B cell (primary cell): ENCODE data around the gene LRP2BP. TPM values are rescaled to one million over a fixed set of nuclear protein-coding genes. Genes with fewer than 3 reads are reported as not detected.
"Not testable (repeated sequence)": the region's sequence is repeated elsewhere in the genome, so short reads cannot be mapped to it uniquely, and the experiment has no call there.

ENCODE experiments used
- ATAC-seq: fragments of 200-7000 bp; cut with Tn5 transposase; one replicate; pipeline ENCODE4 v1.10.0; 2021; ENCODE audit warnings: low read depth, mild to moderate bottlenecking, moderate number of reproducible peaks, moderate library complexity
- CTCF ChIA-PET: fragments of 350-600 bp; sonication (Branson Sonifier 250); formaldehyde crosslinking; loops from one replicate; lab custom pipeline; 2021; ENCODE audit warnings: antibody characterized with exemption, inconsistent platforms; lab: Charles Lee
- POLR2A ChIA-PET: fragments of 350-600 bp; sonication (Branson Sonifier 250); formaldehyde crosslinking; loops from one replicate; lab custom pipeline; 2021; ENCODE audit warnings: antibody characterized with exemption; lab: Charles Lee
- DNase-seq: peaks from one replicate; pipeline ENCODE4 v3.0.0; 2013
- H2AFZ ChIP-seq: 2 replicates; pipeline ENCODE4 v1.6.1; 2012; ENCODE audit warnings: mild to moderate bottlenecking, low read depth, low read length; ENCODE audit not compliant: insufficient read depth, poor library complexity, severe bottlenecking
- H3K27ac ChIP-seq, 2 donors: 1 replicate in 1 of 2; 2 replicates in 1 of 2; pipeline ENCODE4 v1.5.1; 2012 to 2013; ENCODE audit warnings: low read length in 2 of 2, mild to moderate bottlenecking in 2 of 2, moderate library complexity in 1 of 2
- H3K27me3 ChIP-seq, 4 experiments: fragments of 200-600 bp in 1 of 4; sonication (generic) in 1 of 4; replicated peaks in 1 of 4; 1 replicate in 2 of 4; 2 replicates in 2 of 4; pipeline versions ENCODE4 v1.6.1 to v1.7.0; 2013 to 2016; ENCODE audit warnings: low read length in 3 of 4, mild to moderate bottlenecking in 2 of 4, mixed read lengths in 1 of 4, moderate library complexity in 1 of 4; ENCODE audit not compliant: insufficient read depth in 4 of 4, control insufficient read depth in 3 of 4; ENCODE audit errors: control extremely low read depth in 1 of 4
- H3K36me3 ChIP-seq, 2 experiments: replicated peaks in 1 of 2; 1 replicate in 1 of 2; 2 replicates in 1 of 2; pipeline versions ENCODE4 v1.6.1 to v1.7.1; 2013; ENCODE audit warnings: low read length in 1 of 2; ENCODE audit not compliant: insufficient read depth in 2 of 2, control insufficient read depth in 1 of 2; ENCODE audit errors: control extremely low read depth in 1 of 2, extremely low read depth in 1 of 2
- H3K4me1 ChIP-seq, 2 donors: fragments of 200-600 bp in 1 of 2; sonication (generic) in 1 of 2; 1 replicate in 1 of 2; 2 replicates in 1 of 2; pipeline versions ENCODE4 v1.5.1 to v1.6.1; 2013 to 2017; ENCODE audit warnings: low read length in 2 of 2; ENCODE audit not compliant: control insufficient read depth in 2 of 2, insufficient read depth in 2 of 2
- H3K4me2 ChIP-seq: replicated peaks from 2 replicates; pipeline ENCODE3; 2012; ENCODE audit warnings: mild to moderate bottlenecking, low read depth, low read length; ENCODE audit not compliant: poor library complexity, severe bottlenecking
- H3K4me3 ChIP-seq, 5 experiments: fragments of 200-600 bp in 1 of 5; sonication (generic) in 1 of 5; 1 replicate in 3 of 5; 2 replicates in 2 of 5; pipeline versions ENCODE4 v1.5.1 to v1.7.0; 2011 to 2016; ENCODE audit warnings: low read length in 4 of 5, mild to moderate bottlenecking in 4 of 5, low read depth in 2 of 5, control low read depth in 1 of 5, moderate library complexity in 1 of 5; ENCODE audit not compliant: insufficient read depth in 1 of 5; ENCODE audit errors: control extremely low read depth in 1 of 5, extremely low read depth in 1 of 5
- H3K79me2 ChIP-seq: fragments of 200-600 bp; sonication (generic); one replicate; pipeline ENCODE4 v1.6.0; 2016; ENCODE audit warnings: low read length; ENCODE audit not compliant: control insufficient read depth, insufficient read depth
- H3K9ac ChIP-seq: fragments of 200-600 bp; sonication (generic); 2 replicates; pipeline ENCODE4 v1.6.1; 2017; ENCODE audit warnings: mild to moderate bottlenecking, low read length, moderate library complexity
- H3K9me3 ChIP-seq, 3 donors: one replicate each; pipeline versions ENCODE4 v1.6.1 to v1.7.1; 2013; ENCODE audit warnings: low read length in 2 of 3; ENCODE audit not compliant: control insufficient read depth in 2 of 3, insufficient read depth in 1 of 3; ENCODE audit errors: control extremely low read depth in 1 of 3
- H4K20me1 ChIP-seq: 2 replicates; pipeline ENCODE4 v1.6.0; 2012; ENCODE audit warnings: mild to moderate bottlenecking, low read length; ENCODE audit not compliant: insufficient read depth, control insufficient read depth, poor library complexity, severe bottlenecking
- H3K27ac Mint-ChIP-seq: one replicate; pipeline ENCODE4 v1.8.0; 2021; ENCODE audit warnings: mixed read lengths
- H3K27me3 Mint-ChIP-seq: one replicate; pipeline ENCODE4 v1.8.0; 2021; ENCODE audit warnings: mixed read lengths
- H3K4me1 Mint-ChIP-seq: one replicate; pipeline ENCODE4 v1.8.0; 2021; ENCODE audit warnings: mixed read lengths
- H3K4me3 Mint-ChIP-seq: one replicate; pipeline ENCODE4 v1.8.0; 2021; ENCODE audit warnings: mixed read lengths
- H3K9me3 Mint-ChIP-seq: one replicate; pipeline ENCODE4 v1.8.0; 2022; ENCODE audit warnings: mixed read lengths; ENCODE audit not compliant: insufficient read depth
- CTCF ChIP-seq: fragments of 200-600 bp; IDR thresholded peaks from one replicate; pipeline ENCODE4 v1.8.0; 2022; ENCODE audit warnings: antibody characterized with exemption, mild to moderate bottlenecking
- EZH2 ChIP-seq: IDR thresholded peaks from 2 replicates; pipeline ENCODE4 v1.6.1; 2012; ENCODE audit warnings: borderline replicate concordance, low read depth, mild to moderate bottlenecking, moderate library complexity, low read length; ENCODE audit not compliant: insufficient read depth, poor library complexity, severe bottlenecking
- WGBS: methylation state at CpG from one replicate; pipeline ENCODE4 v1.1.5; 2013; ENCODE audit warnings: missing lambda C conversion rate; ENCODE audit not compliant: insufficient coverage; 5-methylcytosine and 5-hydroxymethylcytosine counted together
- intact Hi-C: fragments of 100-400 bp; cut with micrococcal nuclease; formaldehyde crosslinking; loops from one replicate; pipeline ENCODE4 v1.10.0; 2022
- polyA plus RNA-seq: library from polyadenylated mRNA; depleted of rRNA; stranded (reverse); fragments of >200 nt; gene quantifications from 2 replicates; pipeline ENCODE4 v1.2.3, GENCODE V29; 2012
- total RNA-seq, 2 donors: library from RNA; stranded (reverse); fragments of 120-200 nt in 1 of 2; gene quantifications; 1 replicate in 1 of 2; 2 replicates in 1 of 2; pipeline versions ENCODE4 v1.2.3 to v1.2.4, GENCODE V29; 2013 to 2022

Gene LRP2BP
- total and polyA plus RNA-seq, 2 donors (not counting 1 experiment from before 2014, with no cell fraction given), result 0.15 to 1.6 TPM

- DNase-seq (no peak), ATAC-seq (no peak)
- TF ChIP-seq EZH2, result no peak
- TF ChIP-seq CTCF, result no peak
- CTCF ChIA-PET, result no interaction called here
- WGBS, result no CpG with 5 or more reads among the region's 2 CpGs
- Histone ChIP-seq H3K27me3 (no peaks in the 10 kb centered on the region), H2AFZ (no peak overlapping the region), H3K79me2 (peaks cover 4% of the 10 kb centered on the region), H3K27ac (no peak overlapping the region), H3K4me2 (no peak overlapping the region), H4K20me1 (no peaks in the 10 kb centered on the region), H3K9me3 (no peaks in the 10 kb centered on the region), H3K4me1 (no peaks in the 10 kb centered on the region), H3K9ac (no peak overlapping the region), H3K36me3 (peaks cover 17 to 53% of the 10 kb centered on the region in 2 experiments), H3K4me3 (no peak overlapping the region)
- Mint-ChIP-seq H3K27ac (no peak overlapping the region), H3K9me3 (no peaks in the 10 kb centered on the region), H3K27me3 (no peaks in the 10 kb centered on the region), H3K4me1 (no peaks in the 10 kb centered on the region), H3K4me3 (no peak overlapping the region)
- intact Hi-C loops, result no loop called here
- POLR2A ChIA-PET, result no interaction called here
Observed at GRCh38 chr4:185318679-185319078, 77.0 kb downstream of the LRP2BP start.

GRCh38 chr4:185317880-185318279 lies 77.8 kb downstream of the LRP2BP start:
- Mint-ChIP-seq H3K27ac (no peak overlapping the region), H3K27me3 (no peaks in the 10 kb centered on the region), H3K9me3 (no peaks in the 10 kb centered on the region), H3K4me1 (no peaks in the 10 kb centered on the region), H3K4me3 (no peak overlapping the region)
- no peak for TF ChIP-seq EZH2
- TF ChIP-seq CTCF, result no peak
- no peak overlapping the region for H3K4me2 ChIP-seq
- H3K36me3 ChIP-seq, result peaks cover 14 to 52% of the 10 kb centered on the region in 2 experiments
- no peak overlapping the region for H3K4me3 ChIP-seq
- no peaks in the 10 kb centered on the region for H3K4me1 ChIP-seq
- H2AFZ ChIP-seq, result no peak overlapping the region
- no peak overlapping the region for H3K9ac ChIP-seq
- no peaks in the 10 kb centered on the region for H4K20me1 ChIP-seq
- POLR2A ChIA-PET, result no interaction called here
- no peaks in the 10 kb centered on the region for H3K27me3 ChIP-seq
- CTCF ChIA-PET, result no interaction called here
- intact Hi-C loops, result no loop called here
- peaks cover 4% of the 10 kb centered on the region for H3K79me2 ChIP-seq
- DNase-seq (no peak), ATAC-seq (no peak)
- no peaks in the 10 kb centered on the region for H3K9me3 ChIP-seq
- H3K27ac ChIP-seq, result no peak overlapping the region
- whole genome bisulfite sequencing, result no CpG with 5 or more reads among the region's 1 CpG

- H3K27ac Mint-ChIP-seq, CTCF ChIA-PET, H3K4me1 Mint-ChIP-seq, H3K4me3 Mint-ChIP-seq, DNase-seq, H3K27me3 ChIP-seq, H4K20me1 ChIP-seq, H3K79me2 ChIP-seq, H3K27me3 Mint-ChIP-seq, H3K9me3 Mint-ChIP-seq, H3K9me3 ChIP-seq, H2AFZ ChIP-seq, H3K4me3 ChIP-seq, intact Hi-C loops, H3K4me2 ChIP-seq, H3K27ac ChIP-seq, H3K4me1 ChIP-seq, POLR2A ChIA-PET, H3K9ac ChIP-seq, ATAC-seq: not testable (repeated sequence)
- peaks cover 11 to 56% of the 10 kb centered on the region in 2 experiments for H3K36me3 ChIP-seq
- no CpG with 5 or more reads among the region's 3 CpGs for WGBS
Observed at GRCh38 chr4:185317462-185317861, 78.3 kb downstream of the LRP2BP start.
